ENCODE data around the gene SETDB2.
A peak's percentile ranks its signal among the peaks of the same experiment; 100 is the strongest.

The SETDB2 gene

DNA sequence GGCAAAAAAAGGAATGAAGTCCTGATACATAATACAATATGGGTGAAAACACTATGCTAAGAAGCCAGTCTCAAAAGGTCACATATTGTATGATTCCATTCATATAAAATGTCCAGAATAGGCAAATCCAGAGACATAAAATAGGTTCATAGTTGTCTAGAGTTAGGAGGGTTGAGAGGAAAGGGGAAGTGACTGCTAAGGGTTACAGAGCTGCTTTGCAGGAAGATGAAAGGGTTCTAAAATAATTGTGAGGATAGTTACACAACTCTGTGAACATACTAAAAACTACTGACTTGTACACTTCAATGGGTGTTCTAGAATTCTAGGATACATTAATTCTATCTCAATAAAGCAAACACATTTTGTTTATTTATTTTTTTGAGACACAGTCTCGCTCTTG lies 25.9 kb upstream of the SETDB2 start:
- Histone ChIP-seq H3K27me3 (replicated peaks) (no peaks in the 10 kb centered on the region), H3K4me3 (ENCODE audit: low read depth, low read length) (no peak overlapping the region), H3K36me3 (replicated peaks) (no peaks in the 10 kb centered on the region), H3K27ac (no peak overlapping the region)
- TF ChIP-seq, protein P1, sequence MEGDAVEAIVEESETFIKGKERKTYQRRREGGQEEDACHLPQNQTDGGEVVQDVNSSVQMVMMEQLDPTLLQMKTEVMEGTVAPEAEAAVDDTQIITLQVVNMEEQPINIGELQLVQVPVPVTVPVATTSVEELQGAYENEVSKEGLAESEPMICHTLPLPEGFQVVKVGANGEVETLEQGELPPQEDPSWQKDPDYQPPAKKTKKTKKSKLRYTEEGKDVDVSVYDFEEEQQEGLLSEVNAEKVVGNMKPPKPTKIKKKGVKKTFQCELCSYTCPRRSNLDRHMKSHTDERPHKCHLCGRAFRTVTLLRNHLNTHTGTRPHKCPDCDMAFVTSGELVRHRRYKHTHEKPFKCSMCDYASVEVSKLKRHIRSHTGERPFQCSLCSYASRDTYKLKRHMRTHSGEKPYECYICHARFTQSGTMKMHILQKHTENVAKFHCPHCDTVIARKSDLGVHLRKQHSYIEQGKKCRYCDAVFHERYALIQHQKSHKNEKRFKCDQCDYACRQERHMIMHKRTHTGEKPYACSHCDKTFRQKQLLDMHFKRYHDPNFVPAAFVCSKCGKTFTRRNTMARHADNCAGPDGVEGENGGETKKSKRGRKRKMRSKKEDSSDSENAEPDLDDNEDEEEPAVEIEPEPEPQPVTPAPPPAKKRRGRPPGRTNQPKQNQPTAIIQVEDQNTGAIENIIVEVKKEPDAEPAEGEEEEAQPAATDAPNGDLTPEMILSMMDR (IDR thresholded peaks at IDR 0.05; ENCODE audit: low read depth, low read length, missing control alignments) = no peak
- in situ Hi-C loops (cut with HindIII; ENCODE audit: low pct_ligation_motif_present, low sequenced_read_pairs) = no loop called here
- no peak for DNase-seq

DNA sequence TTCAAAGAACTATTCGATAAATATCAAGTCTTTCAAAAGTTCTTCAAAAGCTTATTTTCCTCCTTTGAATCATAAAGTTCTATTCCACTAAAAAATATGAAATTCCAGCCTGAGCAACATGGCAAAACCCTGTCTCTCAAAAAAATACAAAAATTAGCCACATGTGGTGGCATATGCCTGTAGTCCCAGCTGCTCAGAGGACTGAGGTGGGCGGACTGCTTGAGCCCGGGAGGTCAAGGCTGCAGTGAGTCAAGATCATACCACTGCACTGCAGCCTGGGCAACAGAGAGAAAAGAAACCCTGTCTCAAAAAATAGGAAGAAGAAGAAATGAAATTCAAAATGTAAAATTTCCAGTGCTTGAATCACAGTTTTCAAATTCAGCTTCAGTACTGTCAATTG lies 24.8 kb upstream of the SETDB2 start:
- H3K36me3 ChIP-seq (replicated peaks) = no peaks in the 10 kb centered on the region
- TF ChIP-seq, protein P1 (IDR thresholded peaks at IDR 0.05; ENCODE audit: low read depth, low read length, missing control alignments) = no peak
- no peak overlapping the region for H3K4me3 ChIP-seq (ENCODE audit: low read depth, low read length)
- no peaks in the 10 kb centered on the region for H3K27me3 ChIP-seq (replicated peaks)
- H3K27ac ChIP-seq = no peak overlapping the region
- peak; percentile 42 for DNase-seq
- in situ Hi-C loops (cut with HindIII; ENCODE audit: low pct_ligation_motif_present, low sequenced_read_pairs) = no loop called here

DNA sequence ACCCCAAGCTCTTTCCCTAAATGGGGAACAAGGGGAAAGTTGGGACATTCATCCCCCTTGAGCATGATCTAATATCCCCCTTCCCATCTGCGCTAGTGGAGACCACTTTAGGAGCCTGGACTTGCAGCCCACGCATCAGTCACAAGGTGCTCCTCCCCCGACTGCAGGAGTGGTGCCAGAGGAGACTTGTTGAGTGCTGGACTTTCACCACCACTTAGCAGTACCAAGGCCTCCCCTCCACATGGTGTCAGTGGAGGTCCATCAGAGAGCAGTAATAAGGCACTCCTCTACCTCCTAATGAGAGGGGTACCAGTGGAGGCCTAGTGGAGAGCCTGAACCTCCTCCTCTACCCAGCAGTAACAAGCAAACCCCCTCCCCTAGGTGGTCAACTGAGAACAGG lies 22.7 kb upstream of the SETDB2 start:
- no peaks in the 10 kb centered on the region for H3K27me3 ChIP-seq (replicated peaks)
- no peak overlapping the region for H3K27ac ChIP-seq
- no peaks in the 10 kb centered on the region for H3K36me3 ChIP-seq (replicated peaks)
- in situ Hi-C loops (cut with HindIII; ENCODE audit: low pct_ligation_motif_present, low sequenced_read_pairs) = no loop called here
- H3K4me3 ChIP-seq (ENCODE audit: low read depth, low read length) = no peak overlapping the region
- DNase-seq = no peak
- TF ChIP-seq, protein P1 (IDR thresholded peaks at IDR 0.05; ENCODE audit: low read depth, low read length, missing control alignments) = peak; percentile 17

DNA sequence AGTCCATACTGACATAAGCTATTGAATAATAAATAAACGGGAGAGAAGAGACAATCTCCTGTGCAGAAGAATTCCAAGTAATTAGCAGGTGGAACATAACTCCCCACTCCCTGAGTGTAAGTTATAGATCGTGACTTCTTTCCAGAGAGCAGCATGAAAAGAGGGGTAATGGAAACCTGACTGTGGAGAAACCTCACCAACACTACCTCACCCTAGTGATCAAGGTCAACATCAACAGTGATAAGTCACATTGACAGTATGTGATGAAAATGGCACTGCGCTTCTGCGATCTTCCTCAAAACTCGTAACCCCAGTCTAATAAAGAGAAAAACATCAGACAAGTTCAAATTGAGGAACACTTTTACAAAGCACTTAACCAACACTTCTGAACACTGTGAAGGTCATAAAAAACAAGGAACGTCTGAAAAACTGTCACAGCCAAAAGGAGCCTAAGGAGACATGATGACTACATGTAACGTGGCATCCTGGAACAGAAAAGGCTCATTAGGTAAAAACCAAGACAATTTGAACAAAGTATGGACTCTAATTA lies 20.0 kb upstream of the SETDB2 start:
- DNase-seq = no peak
- Histone ChIP-seq H3K27ac (no peak overlapping the region), H3K27me3 (replicated peaks) (no peaks in the 10 kb centered on the region), H3K36me3 (replicated peaks) (no peaks in the 10 kb centered on the region), H3K4me3 (ENCODE audit: low read depth, low read length) (no peak overlapping the region)
- TF ChIP-seq, protein P1 (IDR thresholded peaks at IDR 0.05; ENCODE audit: low read depth, low read length, missing control alignments) = no peak
- in situ Hi-C loops (cut with HindIII; ENCODE audit: low pct_ligation_motif_present, low sequenced_read_pairs) = no loop called here

DNA sequence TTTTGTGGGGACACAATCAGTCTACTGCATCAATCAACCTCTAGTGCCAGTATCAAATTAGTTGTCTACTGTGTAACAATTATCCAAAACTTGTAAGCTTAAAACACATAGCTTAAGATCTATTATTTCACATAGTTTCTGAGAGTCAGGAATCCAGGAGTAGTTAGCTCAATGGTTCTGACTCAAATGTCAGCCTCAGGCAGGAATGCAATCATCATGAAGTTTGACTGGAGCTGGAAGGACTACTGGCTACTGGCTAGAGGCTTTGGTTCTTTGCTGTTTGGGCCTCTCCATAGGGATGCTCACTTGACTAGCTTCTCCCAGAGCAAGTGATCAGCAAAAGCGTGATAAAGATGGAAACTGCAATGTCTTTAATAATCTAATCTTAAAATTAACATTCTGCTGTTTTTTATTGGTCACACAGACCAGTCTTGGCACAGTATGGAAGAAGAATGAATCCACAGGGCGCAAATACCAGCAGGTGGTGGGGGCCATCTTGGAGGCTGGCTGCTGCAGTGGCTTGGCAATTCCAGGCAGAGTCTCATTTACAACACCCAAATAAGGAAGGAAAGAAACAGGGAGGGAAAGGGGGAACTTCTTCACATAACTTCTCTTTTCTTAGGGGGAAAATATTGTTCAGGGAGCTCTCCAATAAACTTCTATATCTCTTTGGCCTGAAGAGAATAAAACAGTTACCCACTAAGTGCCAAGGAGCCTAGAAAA lies 15.9 kb upstream of the SETDB2 start:
- Histone ChIP-seq H3K27ac (no peak overlapping the region), H3K27me3 (replicated peaks) (no peaks in the 10 kb centered on the region), H3K36me3 (replicated peaks) (no peaks in the 10 kb centered on the region), H3K4me3 (ENCODE audit: low read depth, low read length) (no peak overlapping the region)
- DNase-seq = no peak
- in situ Hi-C loops (cut with HindIII; ENCODE audit: low pct_ligation_motif_present, low sequenced_read_pairs) = no loop called here
- TF ChIP-seq, protein P1 (IDR thresholded peaks at IDR 0.05; ENCODE audit: low read depth, low read length, missing control alignments) = no peak

DNA sequence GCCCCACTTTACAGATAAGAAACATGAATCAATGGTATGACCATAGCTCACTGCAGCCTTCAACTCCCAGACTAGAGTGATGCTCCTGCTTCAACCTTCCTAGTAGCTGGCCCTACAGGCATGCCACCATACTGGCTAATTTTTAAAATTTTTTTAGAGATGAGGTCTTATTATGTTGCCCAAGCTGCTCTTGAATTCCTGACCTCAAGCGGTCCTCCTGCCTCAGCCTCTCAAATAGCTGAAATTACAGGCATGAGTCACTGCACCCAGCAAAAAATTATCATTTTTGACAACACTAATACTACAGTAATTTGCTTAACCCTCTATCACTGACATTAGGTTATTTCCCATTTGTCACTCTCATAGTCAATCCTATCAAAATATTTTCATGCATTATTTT lies 15.0 kb upstream of the SETDB2 start:
- H3K27ac ChIP-seq = no peak overlapping the region
- no peak for DNase-seq
- in situ Hi-C loops (cut with HindIII; ENCODE audit: low pct_ligation_motif_present, low sequenced_read_pairs) = no loop called here
- H3K36me3 ChIP-seq (replicated peaks) = no peaks in the 10 kb centered on the region
- H3K4me3 ChIP-seq (ENCODE audit: low read depth, low read length) = no peak overlapping the region
- no peaks in the 10 kb centered on the region for H3K27me3 ChIP-seq (replicated peaks)
- TF ChIP-seq, protein P1 (IDR thresholded peaks at IDR 0.05; ENCODE audit: low read depth, low read length, missing control alignments) = no peak
